Fibroblast of the aortic adventitia (primary cell): ENCODE measurements around the gene SEMA6A. TPM values are rescaled to one million over a fixed set of nuclear protein-coding genes. Genes with fewer than 3 reads are reported as not detected.

ENCODE experiments used
- DNase-seq: peaks from one replicate; pipeline ENCODE4 v3.0.0-alpha.2; 2010; ENCODE audit warnings: low read depth
- H3K4me3 ChIP-seq: 2 replicates; pipeline ENCODE4 v1.5.1; 2011; ENCODE audit warnings: low read depth, mild to moderate bottlenecking, control low read depth, low read length, moderate library complexity
- CTCF ChIP-seq: IDR thresholded peaks from 2 replicates; pipeline ENCODE4 v1.5.1; 2011; ENCODE audit warnings: mild to moderate bottlenecking, low read length, control low read depth, inconsistent platforms; ENCODE audit not compliant: insufficient read depth
- total RNA-seq: library from RNA; depleted of rRNA; stranded (reverse); fragments of >200 nt; gene quantifications from 2 replicates; pipeline ENCODE4 v1.2.3, GENCODE V29; 2012; ENCODE audit warnings: low replicate concordance

Gene SEMA6A
- total RNA-seq, 1 donor: 0.36 TPM

DNA sequence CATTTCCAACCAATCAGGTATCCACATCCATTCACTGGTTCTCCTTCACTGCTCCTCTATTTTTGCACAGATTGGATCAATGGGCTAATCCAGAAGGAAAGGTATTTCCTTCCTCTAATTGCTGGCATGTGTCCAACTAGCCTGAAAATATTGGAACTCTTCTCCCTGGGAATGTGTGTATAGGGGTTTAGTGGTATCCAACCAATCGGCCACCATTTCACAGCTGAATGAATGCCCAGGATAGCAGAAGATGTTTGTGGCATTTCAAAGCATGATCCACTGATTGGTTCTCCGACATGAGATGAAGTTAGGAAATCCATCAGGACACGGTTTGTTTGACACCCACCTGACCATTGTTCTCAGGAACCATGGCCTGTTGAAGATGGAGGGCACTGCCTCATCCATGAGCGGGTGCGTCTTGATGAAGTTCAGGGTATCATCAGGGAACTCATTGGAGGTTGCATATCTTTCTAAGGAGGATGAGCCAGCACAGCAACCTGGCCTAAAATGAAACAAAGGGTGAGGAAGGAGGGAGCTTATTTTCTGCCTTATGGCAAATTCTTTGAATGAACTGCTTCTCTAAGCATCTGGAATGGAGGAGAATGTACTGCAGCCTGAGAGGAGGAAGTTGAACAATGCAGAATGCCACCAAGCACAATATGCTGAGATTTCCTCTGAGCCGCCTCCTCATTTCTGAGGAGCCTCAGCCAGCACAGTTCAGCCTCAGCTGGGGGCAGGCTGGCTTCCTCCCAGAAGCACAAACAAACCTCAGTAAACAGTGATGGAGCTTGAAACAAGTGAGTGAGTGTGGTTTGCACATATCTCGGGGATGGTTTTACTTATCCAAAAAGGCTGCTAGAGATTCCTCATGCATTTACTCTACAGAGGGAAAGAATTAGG is 94.6 kb downstream of the SEMA6A start:
- no peak for TF ChIP-seq CTCF
- no peak overlapping the region for H3K4me3 ChIP-seq
- DNase-seq: no peak

DNA sequence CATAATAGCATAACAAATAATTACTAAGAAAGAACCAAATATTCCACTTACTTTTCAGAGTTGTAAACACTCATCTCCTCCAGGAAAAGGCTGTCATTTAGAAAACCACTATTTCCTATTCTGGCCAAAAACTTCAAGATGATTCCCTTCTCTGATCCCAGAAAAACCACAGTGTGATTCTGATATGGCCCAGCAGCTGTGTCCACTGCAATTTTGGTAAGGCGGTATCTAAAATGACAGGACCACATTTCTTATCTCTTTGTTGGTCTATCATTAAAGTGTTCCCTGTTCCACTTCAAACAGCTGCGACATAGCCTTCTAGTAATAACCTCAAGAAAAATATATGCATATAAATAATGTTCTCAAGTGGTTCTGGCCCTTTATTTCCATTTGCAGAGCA is 96.1 kb downstream of the SEMA6A start:
- no peak overlapping the region for H3K4me3 ChIP-seq
- no peak for TF ChIP-seq CTCF
- no peak for DNase-seq

DNA sequence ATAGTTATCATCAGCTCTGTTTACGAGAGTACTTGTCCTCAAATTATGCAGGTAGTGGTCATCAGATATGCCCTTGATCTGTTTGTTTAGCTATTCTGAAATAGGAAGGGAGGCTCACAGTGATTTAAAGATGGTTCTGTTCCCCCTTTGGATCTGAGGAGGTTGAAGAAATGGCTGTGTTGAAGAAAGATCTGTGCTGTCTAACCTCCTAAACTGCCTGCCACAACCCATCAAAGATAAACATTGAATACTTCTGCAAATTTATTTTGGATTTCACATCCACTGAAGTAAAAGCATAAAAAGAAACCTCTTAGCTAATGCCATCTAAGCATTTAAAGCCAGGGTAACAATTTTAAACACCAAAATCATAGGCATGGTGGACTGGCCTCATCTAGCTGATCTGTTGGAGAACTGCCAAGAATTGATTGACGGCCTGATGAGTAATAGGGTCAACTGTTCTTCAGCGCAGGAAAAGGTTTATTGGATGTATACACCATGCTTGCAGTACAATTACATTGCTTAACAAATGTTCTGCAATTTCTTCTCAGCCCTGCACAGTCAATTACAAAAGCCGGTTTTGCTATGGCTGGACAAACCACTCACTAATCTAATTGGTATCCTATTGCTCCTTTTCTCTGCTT is 97.6 kb downstream of the SEMA6A start:
- TF ChIP-seq CTCF: no peak
- no peak overlapping the region for H3K4me3 ChIP-seq
- DNase-seq: no peak

- no peak for DNase-seq
- TF ChIP-seq CTCF: no peak
- H3K4me3 ChIP-seq: no peak overlapping the region
Observed at GRCh38 chr5:116475338-116475737, 99.3 kb downstream of the SEMA6A start.

GRCh38 chr5:116473706-116474105 is 100.9 kb downstream of the SEMA6A start:
- no peak for DNase-seq
- no peak overlapping the region for H3K4me3 ChIP-seq
- TF ChIP-seq CTCF: no peak

GRCh38 chr5:116472274-116472673 is 102.3 kb downstream of the SEMA6A start:
- no peak for DNase-seq
- H3K4me3 ChIP-seq: no peak overlapping the region
- TF ChIP-seq CTCF: no peak
